Keratinocyte (primary cell): ENCODE data around the gene KIF3A.

Experiments
- EZH2 ChIP-seq: IDR thresholded peaks from one replicate; pipeline ENCODE4 v1.6.1; 2012; ENCODE audit warnings: inconsistent platforms, mild to moderate bottlenecking, low read length, moderate library complexity
- TF ChIP-seq, protein P1 (sequence below), 3 experiments: IDR thresholded peaks in 1 of 3; conservative IDR thresholded peaks in 1 of 3; optimal IDR thresholded peaks in 1 of 3; 2 replicates in 2 of 3; 3 replicates in 1 of 3; pipeline versions ENCODE3 to v1.5.1; 2011; ENCODE audit warnings: low read length in 3 of 3, mild to moderate bottlenecking in 3 of 3, moderate library complexity in 2 of 3, control low read depth in 1 of 3, inconsistent platforms in 1 of 3; ENCODE audit not compliant: insufficient read depth in 2 of 3; ENCODE audit errors: extremely low read depth in 1 of 3

DNA sequence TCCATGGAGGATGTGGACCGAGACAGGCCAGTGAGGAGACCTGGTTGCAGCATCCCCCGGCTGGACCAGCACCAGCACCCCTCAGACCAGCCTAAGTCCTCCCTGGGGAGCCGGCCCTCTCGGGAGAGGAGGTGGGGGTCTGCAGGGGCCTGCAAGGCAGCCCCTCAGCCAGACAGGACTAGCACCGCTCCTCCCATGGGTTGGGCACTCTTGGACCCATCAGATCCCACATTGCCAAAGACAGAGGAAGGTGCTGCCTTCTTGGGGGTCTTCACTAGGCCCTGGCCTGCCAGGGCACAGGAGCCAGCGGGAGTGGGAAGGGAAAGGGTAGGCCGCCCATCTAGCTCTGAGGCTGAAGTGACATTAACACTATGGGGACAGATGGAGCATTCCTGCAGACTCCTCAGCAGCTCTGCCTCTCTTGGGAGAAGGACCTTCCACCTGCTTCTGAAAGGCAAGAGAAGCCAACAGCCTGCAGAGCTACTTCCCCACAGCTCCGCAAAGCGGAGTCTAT, 72.6 kb downstream of the KIF3A start:
- no peak for TF ChIP-seq EZH2
- TF ChIP-seq, protein P1, sequence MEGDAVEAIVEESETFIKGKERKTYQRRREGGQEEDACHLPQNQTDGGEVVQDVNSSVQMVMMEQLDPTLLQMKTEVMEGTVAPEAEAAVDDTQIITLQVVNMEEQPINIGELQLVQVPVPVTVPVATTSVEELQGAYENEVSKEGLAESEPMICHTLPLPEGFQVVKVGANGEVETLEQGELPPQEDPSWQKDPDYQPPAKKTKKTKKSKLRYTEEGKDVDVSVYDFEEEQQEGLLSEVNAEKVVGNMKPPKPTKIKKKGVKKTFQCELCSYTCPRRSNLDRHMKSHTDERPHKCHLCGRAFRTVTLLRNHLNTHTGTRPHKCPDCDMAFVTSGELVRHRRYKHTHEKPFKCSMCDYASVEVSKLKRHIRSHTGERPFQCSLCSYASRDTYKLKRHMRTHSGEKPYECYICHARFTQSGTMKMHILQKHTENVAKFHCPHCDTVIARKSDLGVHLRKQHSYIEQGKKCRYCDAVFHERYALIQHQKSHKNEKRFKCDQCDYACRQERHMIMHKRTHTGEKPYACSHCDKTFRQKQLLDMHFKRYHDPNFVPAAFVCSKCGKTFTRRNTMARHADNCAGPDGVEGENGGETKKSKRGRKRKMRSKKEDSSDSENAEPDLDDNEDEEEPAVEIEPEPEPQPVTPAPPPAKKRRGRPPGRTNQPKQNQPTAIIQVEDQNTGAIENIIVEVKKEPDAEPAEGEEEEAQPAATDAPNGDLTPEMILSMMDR (optimal IDR thresholded peaks at IDR 0.05 in 1 of 3, IDR thresholded peaks at IDR 0.05 in 1 of 3, conservative IDR thresholded peaks at IDR 0.05 in 1 of 3; ENCODE audit: extremely low read depth in 1 of 3, insufficient read depth in 2 of 3, low read length in 3 of 3) = no peak
